GM12873 (cell line): ENCODE measurements around the gene TSEN2.

Experiments
- CTCF ChIP-seq: IDR thresholded peaks from 2 replicates; pipeline ENCODE4 v1.5.1; 2012; ENCODE audit warnings: low read depth, mild to moderate bottlenecking, moderate library complexity, low read length, control low read depth; ENCODE audit not compliant: insufficient read depth; ENCODE audit errors: missing control alignments

The TSEN2 gene

GRCh38 chr3:12495749-12496452 is 11.6 kb downstream of the TSEN2 start:
- peak; percentile 25 for TF ChIP-seq CTCF

GRCh38 chr3:12496453-12496761 is 12.1 kb downstream of the TSEN2 start:
- no peak for TF ChIP-seq CTCF

GRCh38 chr3:12499474-12499873 is 15.2 kb downstream of the TSEN2 start:
- TF ChIP-seq CTCF = no peak

DNA sequence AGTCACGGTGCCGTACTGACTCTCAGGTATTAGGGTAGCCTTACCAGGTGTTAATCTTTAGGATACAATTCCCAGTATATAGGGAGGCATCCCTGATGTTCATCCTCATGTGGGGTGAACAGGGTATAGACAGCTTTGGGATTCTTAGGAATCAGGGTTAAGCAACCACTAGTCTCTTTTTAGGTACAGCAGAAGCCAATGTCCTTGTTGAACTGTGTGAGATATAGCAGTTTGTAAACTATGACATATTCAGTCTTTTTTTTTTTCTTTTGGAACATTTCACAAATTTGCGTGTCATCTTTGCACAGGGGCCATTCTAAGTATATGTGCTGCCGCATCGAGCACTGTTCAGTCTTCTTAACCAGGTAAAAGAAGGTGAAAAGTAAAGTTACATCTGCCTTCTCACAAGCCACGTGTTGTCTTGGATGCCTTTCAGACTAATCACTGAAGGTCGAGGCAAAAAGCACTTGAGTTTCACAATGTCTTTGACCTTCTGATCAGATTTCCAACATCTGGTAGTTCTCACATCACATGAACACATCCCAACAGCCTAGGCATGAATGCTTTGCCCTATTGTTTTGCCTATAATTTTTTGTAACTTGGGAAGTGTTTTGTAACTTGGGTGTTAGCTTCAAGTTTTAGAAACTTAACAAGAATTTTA is 17.2 kb downstream of the TSEN2 start:
- TF ChIP-seq CTCF = no peak

DNA sequence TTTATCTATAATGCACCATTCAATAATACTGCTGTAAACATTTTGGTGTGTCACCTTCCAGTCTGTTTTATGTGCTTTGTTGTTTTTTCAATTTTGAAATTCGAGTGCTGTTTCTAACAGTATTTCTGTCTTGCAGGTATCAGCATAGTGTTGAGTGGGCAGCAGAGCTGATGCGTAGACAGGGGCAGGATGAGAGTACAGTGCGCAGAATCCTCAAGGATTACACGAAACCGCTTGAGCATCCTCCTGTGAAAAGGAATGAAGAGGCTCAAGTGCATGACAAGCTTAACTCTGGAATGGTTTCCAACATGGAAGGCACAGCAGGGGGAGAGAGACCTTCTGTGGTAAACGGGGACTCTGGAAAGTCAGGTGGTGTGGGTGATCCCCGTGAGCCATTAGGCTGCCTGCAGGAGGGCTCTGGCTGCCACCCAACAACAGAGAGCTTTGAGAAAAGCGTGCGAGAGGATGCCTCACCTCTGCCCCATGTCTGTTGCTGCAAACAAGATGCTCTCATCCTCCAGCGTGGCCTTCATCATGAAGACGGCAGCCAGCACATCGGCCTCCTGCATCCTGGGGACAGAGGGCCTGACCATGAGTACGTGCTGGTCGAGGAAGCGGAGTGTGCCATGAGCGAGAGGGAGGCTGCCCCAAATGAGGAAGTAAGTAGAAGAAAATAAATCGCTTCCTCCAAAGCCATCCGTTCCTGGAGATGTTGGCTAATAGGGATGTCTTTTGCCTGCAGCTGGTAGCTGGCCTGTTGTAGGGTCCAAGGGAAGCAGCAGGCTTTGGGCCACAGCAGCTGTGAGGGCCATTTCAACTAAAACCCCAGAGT is 19.1 kb downstream of the TSEN2 start:
- TF ChIP-seq CTCF = no peak

DNA sequence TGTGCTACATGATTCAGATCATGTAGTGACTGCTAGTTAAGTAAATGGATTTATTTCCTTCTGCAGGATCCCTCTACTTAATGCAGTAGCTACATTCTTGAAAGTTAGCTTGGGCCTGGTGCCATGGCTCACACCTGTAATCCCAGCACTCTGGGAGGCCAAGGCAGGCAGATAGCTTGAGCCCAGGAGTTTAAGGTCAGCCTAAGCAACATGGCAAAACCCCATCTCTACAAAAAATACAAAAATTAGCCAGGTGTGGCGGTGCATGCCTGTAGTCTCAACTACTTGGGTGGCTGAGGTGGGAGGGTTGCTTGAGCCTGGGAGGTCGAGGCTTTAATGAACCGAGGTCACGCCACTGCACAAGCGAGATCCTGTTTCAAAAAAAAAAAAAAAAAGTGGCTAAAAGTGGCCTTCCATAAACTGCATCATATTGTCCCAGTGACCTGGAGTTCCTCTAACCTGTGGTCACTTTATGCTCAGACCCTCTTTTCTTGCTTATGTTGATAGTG is 22.0 kb downstream of the TSEN2 start:
- TF ChIP-seq CTCF = no peak
